HG02870 (cell line): ENCODE measurements around the gene CCIN.

Experiments
- ATAC-seq: cut with Tn5 transposase; IDR thresholded peaks from one replicate; pipeline ENCODE4 v1.9.1; 2021; ENCODE audit warnings: mild to moderate bottlenecking, moderate library complexity; ENCODE audit not compliant: unreplicated experiment

CCIN gene

DNA sequence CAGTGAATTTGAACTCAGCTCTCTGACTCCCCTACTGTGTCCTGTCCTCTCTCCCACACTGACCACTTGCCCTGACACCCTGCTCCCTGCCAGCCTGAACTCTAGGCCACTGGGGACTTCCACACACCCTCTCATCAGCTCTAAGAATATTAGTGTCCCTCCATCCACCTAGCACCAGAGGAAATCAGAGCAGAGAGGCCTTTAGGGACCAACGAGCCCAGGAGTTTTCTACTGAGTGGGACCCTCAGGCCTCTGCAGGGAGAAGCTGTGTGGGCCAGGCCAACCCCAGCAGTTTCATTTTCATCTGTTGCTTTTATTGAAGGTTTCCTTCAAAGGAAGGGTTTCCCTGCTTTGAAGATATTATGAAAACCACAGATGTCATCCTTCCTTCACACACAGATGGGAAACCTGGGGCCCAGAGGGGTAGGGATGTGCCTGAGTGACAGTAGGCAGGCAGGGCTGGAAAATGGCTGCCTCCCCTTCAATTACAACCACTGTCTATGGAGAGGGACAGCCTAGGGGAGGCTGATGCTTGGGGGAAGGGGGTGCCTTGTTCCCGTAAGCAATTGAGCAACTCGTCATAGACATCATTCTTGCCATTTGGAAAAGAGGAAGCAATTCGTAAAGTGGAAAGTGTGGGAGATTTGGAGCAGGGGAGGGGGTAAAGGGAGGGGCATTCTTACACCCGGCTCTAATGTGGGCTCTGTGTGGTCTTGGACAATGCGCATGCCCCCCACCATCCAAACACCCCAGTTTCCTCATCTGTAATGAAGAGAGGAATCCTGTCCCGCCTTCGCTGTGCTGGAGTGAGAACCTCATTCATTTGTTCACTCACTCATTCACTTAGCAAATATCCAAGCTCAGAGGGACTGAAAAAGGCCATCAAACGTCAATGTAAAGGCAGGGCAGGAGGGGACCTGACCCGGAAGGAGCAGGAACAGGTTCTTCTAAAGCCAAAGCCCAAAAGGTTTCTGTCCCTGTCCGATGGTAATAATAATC is 28.8 kb upstream of the CCIN start:
- no peak for ATAC-seq

DNA sequence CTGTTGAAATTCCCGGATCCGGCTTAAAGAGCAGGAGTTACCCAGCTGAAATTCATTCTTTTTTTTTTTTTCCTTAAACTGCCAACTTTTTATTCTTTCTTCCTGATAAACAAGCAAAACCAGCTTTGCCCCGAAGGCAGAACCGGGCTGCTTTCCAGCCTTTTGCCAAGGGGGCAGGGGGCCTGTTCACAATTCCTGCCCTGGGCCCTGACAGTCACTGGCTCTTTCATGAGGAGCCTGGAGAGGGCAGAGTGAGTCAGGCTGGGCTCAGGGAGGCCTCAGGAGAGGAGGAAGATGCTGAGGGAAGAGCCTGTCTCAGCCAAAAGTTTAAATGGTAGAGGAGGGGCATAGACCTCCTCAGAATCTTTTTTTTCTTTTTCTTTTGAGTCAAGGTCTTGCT is 27.9 kb upstream of the CCIN start:
- ATAC-seq, result no peak

DNA sequence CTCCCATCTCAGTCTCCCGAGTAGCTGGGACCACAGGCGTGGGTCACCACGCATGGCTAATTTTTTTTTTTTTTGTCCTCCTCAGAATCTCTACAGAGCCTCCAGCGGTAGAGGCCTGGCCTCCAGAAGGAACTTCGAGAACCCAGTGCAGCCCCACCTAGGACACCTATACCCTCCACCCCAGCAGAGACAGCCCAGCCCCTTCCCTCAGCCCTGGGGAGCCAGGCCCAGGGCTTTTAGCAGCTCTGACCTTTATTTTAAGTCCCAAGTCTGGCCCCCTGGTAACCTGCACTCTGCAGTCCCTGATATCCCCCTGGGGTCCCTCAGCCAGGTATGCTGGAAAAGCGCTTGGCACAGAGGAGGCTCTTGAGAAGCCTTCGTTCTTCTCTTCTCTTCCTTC is 27.4 kb upstream of the CCIN start:
- no peak for ATAC-seq

DNA sequence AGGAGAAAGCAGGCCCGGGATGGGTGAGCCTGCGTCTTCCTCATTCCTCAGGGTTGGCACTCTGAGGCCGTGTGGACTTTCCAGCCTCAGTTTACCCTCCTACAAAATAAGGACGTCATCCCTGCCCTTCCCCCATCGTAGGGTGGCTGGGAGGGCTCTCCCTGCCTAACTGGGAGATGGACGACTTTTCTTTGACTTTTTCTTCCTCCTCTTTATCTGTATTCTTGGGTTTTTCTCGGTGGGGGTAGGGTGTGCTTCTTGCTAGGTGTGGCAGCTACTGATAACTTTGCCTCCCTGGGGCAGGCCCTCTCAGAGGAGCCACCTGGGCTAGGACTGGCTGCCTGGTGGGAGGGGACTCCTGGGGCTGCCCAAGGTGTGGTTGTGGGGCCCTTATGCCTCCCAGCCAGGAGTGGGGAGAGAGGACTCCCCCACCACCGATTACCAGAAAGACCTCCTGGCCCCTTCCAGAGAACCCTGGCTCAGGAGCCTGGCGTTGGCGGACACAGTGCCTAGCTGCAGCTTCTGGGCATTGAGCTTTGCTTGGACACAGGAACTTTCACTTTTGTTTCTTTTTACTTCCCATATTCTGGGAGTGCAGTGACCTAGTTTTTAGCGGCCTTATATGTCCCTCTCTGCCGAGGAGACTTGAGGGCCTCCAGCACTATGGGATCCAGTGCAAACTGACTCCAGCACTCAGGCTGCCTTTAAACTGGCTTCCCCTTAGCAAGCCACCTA is 26.5 kb upstream of the CCIN start:
- ATAC-seq, result no peak

DNA sequence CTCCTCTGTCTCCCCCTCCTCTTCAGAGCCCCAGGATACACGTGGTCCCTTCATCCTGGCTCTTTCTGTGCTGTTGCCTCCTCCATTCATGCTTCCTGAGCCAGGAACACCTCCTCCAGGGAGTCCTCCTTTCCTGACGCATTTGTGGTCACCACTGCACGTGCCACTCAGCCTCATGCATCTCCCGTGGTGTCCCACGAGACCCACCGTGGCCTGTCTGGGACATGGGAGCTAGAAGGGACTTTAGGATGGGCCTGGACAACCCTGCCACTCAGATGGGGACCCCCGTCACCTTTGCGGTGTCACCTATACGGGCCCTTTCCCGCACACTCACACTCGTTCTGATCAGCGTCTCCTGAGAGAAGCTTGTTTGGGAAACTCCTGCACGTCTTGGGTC is 25.9 kb upstream of the CCIN start:
- no peak for ATAC-seq

DNA sequence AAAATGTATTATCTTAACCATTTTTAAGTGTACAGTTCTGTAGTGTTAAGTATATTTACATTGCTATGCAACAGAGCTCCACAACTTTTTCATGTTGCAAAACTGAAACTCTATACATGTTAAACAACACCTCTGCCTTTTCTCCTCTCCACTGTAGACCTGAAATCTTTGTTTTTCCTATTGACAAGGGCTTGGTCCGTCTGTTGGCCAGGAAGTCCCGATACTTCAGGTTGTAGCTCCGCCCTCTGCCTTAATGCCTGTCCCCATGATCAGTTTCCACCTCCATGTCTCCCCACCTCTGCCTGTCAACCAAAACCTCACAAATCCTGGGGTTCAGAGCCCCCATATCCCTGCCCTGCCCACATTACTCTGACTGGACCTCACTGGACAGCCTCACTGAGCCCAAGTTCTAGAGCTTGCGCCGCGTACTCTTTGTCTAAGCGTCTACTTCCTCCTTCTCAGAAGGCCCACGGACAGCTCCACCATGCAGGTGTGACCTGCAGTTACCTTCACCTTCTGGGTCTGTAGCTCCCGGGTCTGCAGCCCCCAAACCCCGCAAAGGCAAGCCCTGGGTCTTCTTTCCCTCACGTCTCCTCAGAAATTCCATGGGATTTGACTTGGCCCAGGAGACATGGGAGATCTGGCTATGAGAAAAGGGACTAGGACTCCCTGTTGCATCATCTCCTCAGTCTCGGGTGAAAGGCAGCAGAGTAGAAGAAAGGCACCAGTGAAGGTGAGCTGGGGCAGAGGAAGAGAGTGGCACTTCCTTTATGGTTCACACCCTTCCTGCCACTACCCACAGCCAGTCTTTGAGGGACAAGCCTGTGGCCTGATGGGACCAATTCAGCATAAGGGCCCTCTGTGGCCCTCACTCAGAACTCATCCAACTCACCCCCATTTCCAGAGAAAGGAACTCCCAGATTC is 24.6 kb upstream of the CCIN start:
- ATAC-seq, result no peak

DNA sequence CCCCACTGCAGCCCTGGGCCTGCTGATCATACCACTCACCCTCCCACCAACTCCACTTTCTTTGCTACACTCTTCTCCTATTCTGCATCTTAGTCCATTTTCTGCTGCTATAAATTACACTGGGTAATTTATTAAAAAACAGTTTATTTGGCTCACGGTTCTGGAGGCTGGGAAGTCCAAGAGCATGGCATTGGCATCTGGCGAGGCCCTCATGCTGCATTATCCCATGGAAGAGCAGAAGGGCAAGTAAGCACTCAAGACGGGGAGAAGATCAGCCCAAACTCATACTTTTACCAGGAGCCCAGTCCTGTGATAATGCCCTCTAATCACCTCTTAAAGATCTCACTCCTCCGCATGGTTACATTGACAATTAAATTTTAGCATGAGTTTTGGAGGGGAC is 23.2 kb upstream of the CCIN start:
- ATAC-seq, result no peak

DNA sequence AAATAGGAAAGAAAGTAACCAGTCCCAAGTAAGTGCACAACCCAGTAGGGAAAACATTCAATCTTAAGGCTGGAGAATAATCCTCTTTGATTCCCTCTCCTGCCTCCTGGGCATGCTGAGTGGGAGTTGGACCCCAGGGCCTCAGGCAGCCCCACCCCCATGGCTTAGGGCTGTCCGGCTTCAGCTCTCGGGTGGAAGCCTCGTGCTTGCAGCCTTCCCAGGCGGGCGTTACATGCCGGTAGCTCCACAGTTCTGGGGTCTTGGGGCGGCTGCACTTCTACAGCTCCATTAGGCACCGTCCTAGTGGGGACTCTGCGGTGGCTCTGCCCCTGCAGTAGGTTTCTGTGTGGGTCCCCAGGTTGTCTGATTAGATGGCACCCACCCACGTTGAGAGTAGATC is 22.5 kb upstream of the CCIN start:
- no peak for ATAC-seq

DNA sequence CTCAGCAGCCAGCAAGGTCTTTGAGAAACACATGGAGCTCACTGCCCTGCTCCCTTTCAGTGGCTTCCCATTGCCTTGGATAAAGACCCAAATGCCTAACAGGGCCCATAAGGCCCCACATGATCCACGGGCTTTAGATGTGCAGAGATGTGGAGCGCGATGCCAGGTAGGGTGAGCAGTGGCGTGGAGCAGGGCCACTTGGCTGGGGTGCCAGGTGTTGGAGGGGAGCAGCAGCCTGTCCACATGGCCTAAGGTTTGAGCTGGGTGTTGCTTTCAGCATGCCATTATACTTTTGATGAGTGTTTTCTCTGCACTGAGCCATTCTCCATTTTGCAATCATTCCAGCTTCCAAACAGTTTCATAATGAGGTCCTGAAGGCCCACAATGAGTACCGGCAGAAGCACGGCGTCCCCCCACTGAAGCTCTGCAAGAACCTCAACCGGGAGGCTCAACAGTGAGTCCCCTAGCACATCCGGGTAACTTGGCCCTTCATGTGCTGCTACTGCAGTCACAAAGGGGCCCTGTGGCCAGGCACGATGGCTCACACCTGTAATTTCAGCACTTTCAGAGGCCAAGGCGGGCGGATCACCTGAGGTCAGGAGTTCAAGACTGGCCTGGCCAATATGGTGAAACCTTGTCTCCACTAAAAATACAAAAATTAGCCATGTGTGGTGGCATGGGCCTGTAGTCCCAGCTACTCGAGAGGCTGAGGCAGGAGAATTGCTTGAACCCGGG is 21.6 kb upstream of the CCIN start:
- ATAC-seq, result no peak

DNA sequence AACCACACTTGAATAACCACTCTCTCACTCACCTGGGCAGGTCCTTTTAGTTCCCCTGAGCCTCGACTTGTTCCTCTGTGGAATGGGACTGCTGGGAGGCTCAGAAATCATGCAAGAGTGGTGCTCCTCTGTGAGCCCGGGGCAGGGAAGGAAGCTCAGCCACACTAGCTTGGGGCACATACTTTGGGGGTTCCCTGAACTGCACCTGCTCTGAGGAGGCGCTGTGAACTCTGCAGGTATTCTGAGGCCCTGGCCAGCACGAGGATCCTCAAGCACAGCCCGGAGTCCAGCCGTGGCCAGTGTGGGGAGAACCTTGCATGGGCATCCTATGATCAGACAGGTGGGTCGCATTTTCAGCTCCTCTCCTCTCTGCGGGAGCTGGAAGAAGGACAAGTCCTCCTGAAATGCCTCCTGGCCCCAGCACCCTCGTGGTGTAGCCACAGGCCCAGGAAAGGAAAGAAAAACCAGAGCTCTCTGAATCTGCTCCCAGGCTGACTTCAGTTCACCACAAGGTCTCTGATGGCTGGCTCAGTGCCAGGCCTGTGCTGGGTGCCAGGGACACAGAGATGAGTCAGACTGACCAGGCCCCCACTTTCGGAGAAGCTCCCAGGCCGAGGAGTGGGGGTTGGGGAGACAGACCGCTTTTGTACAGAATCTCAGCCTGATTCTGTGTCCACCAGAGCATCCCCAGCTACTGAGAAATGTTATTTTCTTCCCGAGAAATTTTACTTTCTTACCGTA is 20.7 kb upstream of the CCIN start:
- ATAC-seq, result no peak

DNA sequence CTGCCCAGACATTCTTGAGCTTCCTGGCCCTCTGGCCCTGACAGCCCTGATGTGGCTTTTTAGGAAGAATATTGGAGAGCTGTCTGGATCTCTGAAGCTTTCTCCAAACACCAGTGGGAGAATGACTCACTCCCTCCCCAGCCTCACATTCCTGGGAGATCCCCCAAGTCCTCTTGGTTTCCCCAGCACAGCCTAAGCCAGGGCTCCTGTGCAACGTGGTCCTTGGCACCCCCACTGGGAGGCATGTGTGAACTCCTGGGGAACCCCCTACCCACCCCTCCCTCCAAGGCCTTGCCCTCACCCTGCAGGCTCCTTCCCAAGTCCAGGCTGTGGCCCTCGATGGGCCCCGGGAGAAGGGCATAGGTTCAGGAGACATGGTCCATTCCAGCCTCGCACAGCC is 20.0 kb upstream of the CCIN start:
- no peak for ATAC-seq

DNA sequence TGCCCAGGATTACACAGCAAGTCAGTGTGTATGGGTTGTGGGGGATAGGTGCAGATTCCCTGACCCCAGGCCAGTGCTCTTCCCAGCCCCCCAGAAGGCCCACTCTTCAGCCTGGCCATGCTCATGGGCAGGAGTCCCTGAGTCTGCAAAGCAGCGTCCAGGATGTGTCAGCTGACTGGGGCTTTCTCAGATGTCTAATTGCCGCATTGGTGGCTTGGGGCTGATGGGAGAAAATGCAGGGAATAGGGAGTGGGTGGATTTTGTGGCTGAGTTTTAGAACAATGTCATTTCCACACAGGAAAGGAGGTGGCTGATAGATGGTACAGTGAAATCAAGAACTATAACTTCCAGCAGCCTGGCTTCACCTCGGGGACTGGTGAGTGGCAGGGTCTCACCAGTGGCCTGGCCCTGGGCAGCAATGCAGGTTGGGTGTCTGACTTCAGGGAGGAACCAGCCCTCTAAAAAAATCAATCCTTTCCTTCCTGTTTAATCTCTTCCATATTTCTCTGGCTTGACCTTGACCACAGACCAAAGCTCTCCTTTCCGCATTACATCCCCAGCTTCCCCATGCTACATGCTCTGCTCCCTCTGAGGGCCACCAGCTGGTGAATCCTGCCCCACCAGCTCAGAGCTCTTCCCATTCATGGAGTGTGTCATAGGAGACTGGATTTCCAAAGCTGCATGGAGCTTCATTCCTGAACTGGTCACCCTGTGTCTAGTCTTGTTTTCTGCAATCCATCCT is 18.4 kb upstream of the CCIN start:
- no peak for ATAC-seq

DNA sequence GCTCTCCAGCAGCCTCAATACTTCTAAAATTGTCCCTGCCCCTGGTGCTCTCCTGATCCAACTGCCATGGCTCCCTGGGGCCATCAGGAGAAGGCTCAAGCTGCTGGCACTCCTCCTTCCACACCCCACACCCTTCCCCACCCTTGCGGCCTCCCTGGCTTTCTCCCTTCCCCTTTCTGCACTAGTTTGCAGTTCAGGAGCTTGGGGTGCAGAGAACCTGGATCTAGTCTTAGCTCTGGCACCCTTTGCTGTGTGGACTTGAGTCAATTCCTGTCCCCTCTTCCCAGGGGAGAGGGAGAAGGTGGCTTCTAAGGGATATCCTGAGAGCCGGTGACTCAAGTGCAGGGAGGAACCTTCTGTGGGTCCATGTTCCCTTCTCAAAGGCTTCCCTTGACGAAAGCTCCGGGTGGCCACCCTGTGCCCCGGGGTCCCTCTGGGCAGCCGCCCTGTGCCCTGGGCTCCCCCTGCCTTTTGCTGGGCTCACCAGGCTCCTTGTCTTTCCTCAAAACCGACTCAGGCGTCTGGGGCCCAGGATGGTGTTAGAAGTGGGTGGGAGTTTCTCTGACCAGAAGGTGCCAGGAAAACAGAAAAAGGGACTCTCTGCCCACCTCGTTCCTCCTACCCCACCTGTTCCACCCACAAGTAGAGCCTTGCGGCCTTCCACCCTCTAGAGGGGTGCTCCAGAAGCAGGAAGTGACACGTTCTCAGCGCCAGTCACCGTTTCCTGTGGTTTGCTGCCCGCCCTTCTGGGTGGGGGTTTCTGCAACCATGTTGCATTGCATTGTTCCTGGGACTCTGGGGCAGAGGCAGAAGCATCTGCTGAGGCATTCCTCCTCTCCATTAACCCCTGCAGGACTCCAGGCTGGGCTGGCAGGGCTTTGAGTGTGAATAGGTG is 17.6 kb upstream of the CCIN start:
- ATAC-seq, result peak; percentile 82

DNA sequence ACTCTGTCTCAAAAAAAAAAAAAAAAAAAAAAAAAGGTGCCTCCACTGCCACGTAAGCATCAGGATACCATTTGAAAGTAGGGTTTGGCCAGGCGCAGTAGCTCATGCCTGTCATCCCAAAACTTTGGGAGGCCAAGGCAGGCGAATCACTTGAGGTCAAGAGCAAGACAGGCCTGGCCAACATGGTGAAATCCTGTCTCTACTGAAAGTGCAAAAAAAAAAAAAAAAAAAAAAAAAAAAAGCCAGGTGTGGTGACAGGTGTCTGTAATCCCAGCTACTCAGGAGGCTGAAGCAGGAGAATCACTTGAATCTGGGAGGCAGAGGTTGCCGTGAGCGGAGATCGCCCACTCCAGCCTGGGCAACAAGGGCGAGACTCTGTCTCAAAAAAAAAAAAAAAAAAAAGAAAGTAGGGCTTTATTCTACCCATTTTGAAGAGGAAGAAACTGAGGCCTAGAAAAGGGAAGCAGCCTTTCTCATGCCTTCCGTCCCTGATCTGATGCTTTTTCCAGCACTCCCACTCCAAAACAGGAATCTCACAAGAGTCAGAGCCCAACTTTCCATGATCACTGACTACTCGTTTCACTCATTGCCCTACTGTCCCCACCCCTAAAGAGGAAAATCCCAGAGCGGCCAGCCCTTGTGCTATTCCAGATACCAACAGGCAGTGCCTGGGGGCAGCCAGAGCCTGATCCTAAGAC is 16.3 kb upstream of the CCIN start:
- ATAC-seq, result no peak

DNA sequence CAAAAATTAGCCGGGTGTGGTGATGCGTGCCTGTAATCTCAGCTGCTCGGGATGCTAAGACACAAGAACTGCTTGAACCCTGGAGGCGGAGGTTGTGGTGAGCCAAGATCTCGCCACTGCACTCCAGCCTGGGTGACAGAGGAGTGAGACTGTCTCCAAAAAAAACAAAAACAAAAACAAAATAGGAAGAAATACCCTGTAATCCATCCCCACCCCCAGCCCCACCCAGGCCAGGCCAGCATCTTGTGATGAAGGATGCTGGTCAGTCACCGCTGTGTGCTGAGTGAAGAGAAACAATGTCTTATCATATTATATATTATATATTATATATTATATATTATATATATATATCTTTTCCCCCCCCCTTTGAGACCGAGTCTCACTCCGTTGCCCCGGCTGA is 15.4 kb upstream of the CCIN start:
- no peak for ATAC-seq

DNA sequence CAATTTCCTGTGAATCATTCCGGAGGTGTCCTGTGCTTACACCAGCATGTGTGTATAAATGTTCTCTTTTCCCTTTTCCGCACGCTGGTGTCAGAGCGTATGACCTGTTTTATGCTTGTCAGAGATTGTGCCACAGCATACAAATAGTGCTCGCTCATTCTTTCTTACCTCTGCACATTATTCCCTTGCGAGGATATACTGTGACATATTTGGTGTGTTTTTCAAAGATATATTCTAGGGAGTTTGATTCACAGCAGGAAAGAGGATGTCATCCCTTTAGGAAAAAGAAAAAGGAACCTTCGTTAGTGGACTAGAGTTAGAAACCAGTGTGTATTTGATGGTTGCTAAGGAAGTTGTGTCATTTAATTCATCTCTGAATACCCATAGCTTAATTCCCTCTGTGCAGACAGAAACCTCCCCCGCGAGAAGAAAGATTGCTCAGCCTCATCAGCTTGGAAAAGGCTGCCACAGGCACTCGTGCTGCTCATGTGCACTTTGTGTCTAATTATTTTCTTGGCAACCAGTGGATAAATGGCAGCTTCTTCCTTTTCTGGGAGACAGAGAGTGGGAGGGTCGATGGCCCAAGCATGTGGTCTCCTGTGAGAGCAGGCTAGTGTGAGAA is 14.7 kb upstream of the CCIN start:
- no peak for ATAC-seq

DNA sequence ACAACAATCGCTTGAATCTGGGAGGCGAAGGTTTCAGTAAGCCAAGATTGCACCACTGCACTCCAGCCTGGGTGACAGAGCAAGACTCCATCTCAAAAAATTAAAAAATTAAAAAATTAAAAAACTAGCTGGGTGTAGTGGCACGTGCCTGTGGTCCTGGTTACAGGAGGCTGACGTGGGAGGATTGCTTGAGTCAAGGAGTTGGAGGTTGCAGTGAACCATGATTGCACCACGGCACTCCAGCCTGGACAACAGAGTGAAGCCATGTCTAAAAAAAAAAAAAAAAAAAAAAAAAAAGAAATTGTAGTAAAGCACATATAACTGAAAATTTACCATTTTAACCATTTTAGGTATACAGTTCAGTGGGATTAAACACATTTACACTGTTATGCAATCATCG is 13.1 kb upstream of the CCIN start:
- no peak for ATAC-seq
